GM12872 (cell line): ENCODE results near the gene NTRK1.

ENCODE experiments used
- CTCF ChIP-seq: IDR thresholded peaks from 3 replicates; pipeline ENCODE4 v1.5.1; 2011; ENCODE audit warnings: low read depth, mild to moderate bottlenecking, low read length, moderate library complexity; ENCODE audit not compliant: insufficient read depth

Gene NTRK1

DNA sequence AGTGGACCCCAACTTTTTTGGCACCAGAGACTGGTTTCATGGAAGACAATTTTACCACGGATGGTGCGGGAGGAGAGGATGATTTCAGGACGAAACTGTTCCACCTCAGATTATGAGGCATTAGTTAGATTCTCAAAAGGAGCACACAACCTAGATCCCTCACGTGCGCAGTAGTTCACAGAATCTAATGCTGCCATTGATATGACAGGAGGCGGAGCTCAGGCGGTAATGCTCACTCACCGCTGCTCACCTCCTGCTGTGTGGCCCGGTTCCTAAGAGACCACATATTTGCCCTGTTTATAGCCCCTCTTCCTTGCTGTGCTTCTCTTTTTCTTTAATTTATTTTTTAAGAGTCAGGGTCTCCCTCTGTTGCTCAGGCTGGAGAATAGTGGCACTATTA is 4.6 kb downstream of the NTRK1 start:
- no peak for TF ChIP-seq CTCF

GRCh38 chr1:156865865-156866248 is 5.2 kb downstream of the NTRK1 start:
- no peak for TF ChIP-seq CTCF

DNA sequence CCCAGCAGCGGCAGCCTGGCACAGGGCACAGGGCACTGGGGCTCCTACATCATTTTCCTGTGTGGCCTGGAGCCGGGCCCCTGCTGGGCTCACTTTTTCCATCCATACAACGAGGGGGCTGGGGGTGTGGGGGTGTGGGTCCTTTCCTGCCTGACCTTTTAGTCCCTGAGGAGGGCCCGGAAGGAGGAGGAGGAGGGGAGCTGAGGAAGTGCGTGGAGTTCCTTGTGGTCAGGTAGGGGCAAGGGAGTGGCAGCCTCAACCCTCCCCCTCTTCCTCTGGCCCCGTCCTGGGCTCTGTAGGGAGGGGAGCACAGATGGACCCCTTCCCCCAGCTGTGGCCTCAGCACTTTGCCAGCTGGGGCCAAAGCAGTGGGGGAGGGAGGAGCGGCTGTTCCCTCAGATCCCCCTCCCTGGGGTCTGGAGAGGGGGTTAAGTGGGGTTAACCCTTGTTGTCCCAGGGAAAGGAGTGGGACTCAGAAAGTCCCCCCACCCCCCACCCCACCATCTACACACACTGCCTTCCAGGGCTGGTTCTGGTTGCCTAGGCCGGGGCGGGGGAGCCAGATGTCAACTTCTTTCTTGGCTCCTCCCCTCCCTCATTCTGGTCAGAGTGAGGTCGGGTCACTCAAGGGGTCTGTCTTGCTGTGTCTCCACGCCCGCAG is 5.7 kb downstream of the NTRK1 start:
- TF ChIP-seq CTCF = no peak

DNA sequence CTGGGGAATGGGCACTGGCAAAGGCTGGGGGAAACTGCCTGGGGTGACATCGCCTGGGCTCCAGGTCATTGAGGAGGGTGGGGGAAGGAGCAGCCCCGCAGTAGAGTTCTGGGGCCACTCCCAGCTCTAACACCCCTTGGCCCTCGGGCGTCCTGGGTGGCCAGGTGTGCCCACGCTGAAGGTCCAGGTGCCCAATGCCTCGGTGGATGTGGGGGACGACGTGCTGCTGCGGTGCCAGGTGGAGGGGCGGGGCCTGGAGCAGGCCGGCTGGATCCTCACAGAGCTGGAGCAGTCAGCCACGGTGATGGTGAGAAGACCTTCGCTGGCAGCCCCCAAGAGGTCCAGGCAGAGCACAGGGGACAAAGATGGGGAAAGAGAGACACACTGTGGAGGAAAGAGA is 7.7 kb downstream of the NTRK1 start:
- TF ChIP-seq CTCF = no peak

DNA sequence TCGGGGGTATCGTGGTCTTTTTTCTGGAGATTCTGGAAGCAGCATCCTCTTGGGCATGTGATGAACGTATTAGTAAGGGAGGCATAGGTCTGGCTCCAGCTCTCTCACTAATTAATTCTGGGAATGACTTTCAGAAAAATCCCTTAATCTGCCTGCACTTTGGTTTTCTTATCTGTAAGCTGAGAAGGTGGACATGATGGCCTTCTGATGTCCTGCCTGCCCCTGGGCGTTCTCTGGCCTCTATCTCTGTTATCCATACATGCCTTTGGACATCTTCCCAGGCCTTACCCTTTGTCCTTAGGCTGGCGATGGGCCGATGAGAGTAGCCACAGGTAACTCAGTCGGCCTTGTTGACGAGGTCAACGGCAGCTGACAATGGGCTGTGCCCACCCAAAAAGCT is 8.8 kb downstream of the NTRK1 start:
- no peak for TF ChIP-seq CTCF

DNA sequence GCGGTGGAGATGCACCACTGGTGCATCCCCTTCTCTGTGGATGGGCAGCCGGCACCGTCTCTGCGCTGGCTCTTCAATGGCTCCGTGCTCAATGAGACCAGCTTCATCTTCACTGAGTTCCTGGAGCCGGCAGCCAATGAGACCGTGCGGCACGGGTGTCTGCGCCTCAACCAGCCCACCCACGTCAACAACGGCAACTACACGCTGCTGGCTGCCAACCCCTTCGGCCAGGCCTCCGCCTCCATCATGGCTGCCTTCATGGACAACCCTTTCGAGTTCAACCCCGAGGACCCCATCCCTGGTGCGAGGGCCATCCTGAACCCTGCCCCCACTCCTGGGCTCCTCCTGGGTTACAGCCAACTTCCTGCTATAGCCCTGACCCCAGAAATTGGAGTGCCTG is 13.0 kb downstream of the NTRK1 start:
- no peak for TF ChIP-seq CTCF

- TF ChIP-seq CTCF = no peak
These were observed 13.5 kb downstream of the NTRK1 start for GRCh38 chr1:156874142-156874541.
